H1 (cell line): ENCODE measurements around the gene BTD. TPM values are rescaled to one million over a fixed set of nuclear protein-coding genes. Genes with fewer than 3 reads are reported as not detected.

Experiments
- CBX8 ChIP-seq: fragments of 300-800, 300-1000 bp; sonication (generic); IDR thresholded peaks from 2 replicates; pipeline ENCODE4 v1.7.1; 2016; ENCODE audit warnings: low read depth, low read length, borderline replicate concordance
- CHD2 ChIP-seq: IDR thresholded peaks from 2 replicates; pipeline ENCODE4 v1.6.1; 2012; ENCODE audit warnings: low read length, improper control_type of control experiment
- GTF2F1 ChIP-seq: IDR thresholded peaks from 2 replicates; pipeline ENCODE4 v1.6.1; 2012; ENCODE audit warnings: low read depth, low read length, improper control_type of control experiment, borderline replicate concordance
- RBBP5 ChIP-seq: IDR thresholded peaks from 2 replicates; pipeline ENCODE4 v1.7.1; 2012; ENCODE audit warnings: low read depth, mild to moderate bottlenecking, inconsistent platforms, low read length, moderate library complexity, borderline replicate concordance
- SIX5 ChIP-seq: IDR thresholded peaks from 2 replicates; pipeline ENCODE4 v1.6.1; 2011; ENCODE audit warnings: mild to moderate bottlenecking, low read depth, low read length
- polyA plus RNA-seq, 7 experiments: library from polyadenylated mRNA; depleted of rRNA in 3 of 7; stranded (reverse) in 5 of 7; unstranded in 2 of 7; fragments of >200 nt in 5 of 7; fragments of 200-250 nt in 2 of 7; gene quantifications; 1 replicate in 5 of 7; 2 replicates in 1 of 7; 4 replicates in 1 of 7; pipeline versions ENCODE4 v1.2.1 to v1.2.3, GENCODE V29; 2011 to 2013; ENCODE audit warnings: missing spikeins in 2 of 7, mixed read lengths in 2 of 7
- total RNA-seq: library from RNA; stranded (reverse); fragmentation: NEBNext Ultra II Directional; extraction: Animal tissue kit (Norgen Biotek cat#: 25700); gene quantifications from 2 replicates; pipeline ENCODE4 v1.2.1, GENCODE V29; 2021
- TF ChIP-seq, protein P1 (sequence below): fragments of 300-600 bp; sonication (generic); IDR thresholded peaks from 2 replicates; pipeline ENCODE4 v1.7.1; 2012; ENCODE audit warnings: low read length, moderate library complexity, mild to moderate bottlenecking, inconsistent platforms; ENCODE audit not compliant: insufficient replicate concordance
- TF ChIP-seq, protein P2 (sequence below): IDR thresholded peaks from 2 replicates; pipeline ENCODE4 v1.6.1; 2011; ENCODE audit warnings: low read length, improper control_type of control experiment
- TF ChIP-seq, protein P3 (sequence below): IDR thresholded peaks from 2 replicates; pipeline ENCODE4 v1.6.1; 2012; ENCODE audit warnings: inconsistent platforms

BTD gene
- total and polyA plus RNA-seq, 2 of the 8 experiments (the other 6 are each of a cell fraction or from before 2014, with no cell fraction given), result 21.8 to 36.7 TPM

DNA sequence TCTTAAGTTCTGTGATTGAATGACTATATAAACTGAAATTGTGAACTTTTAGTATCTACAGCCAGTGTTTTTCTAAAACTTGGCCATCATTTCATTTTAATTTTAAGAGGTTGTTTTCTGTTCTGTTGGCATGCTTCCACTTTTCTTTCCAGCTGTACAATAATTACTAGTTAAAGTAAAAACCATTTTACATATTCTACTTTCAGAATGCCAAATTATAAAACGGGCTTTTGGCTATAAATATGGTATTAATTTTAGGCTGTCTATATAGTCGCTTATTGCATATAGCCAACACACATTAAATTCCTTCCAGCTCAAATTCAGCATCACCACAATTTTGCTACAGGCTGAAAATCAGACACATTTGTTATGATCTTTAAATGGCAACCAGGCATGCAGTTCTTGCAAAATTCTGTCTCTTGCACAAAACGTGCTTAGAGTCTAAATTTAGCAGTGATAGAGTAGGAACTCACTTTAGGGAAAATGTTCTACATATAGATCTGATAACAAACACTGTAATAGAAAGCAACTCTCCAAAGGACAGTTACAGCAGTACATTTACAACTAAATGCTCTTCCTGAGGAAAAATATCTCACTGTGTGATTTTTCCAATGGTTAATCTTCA lies 81.1 kb downstream of the BTD start (continued):
- TF ChIP-seq, protein P1, sequence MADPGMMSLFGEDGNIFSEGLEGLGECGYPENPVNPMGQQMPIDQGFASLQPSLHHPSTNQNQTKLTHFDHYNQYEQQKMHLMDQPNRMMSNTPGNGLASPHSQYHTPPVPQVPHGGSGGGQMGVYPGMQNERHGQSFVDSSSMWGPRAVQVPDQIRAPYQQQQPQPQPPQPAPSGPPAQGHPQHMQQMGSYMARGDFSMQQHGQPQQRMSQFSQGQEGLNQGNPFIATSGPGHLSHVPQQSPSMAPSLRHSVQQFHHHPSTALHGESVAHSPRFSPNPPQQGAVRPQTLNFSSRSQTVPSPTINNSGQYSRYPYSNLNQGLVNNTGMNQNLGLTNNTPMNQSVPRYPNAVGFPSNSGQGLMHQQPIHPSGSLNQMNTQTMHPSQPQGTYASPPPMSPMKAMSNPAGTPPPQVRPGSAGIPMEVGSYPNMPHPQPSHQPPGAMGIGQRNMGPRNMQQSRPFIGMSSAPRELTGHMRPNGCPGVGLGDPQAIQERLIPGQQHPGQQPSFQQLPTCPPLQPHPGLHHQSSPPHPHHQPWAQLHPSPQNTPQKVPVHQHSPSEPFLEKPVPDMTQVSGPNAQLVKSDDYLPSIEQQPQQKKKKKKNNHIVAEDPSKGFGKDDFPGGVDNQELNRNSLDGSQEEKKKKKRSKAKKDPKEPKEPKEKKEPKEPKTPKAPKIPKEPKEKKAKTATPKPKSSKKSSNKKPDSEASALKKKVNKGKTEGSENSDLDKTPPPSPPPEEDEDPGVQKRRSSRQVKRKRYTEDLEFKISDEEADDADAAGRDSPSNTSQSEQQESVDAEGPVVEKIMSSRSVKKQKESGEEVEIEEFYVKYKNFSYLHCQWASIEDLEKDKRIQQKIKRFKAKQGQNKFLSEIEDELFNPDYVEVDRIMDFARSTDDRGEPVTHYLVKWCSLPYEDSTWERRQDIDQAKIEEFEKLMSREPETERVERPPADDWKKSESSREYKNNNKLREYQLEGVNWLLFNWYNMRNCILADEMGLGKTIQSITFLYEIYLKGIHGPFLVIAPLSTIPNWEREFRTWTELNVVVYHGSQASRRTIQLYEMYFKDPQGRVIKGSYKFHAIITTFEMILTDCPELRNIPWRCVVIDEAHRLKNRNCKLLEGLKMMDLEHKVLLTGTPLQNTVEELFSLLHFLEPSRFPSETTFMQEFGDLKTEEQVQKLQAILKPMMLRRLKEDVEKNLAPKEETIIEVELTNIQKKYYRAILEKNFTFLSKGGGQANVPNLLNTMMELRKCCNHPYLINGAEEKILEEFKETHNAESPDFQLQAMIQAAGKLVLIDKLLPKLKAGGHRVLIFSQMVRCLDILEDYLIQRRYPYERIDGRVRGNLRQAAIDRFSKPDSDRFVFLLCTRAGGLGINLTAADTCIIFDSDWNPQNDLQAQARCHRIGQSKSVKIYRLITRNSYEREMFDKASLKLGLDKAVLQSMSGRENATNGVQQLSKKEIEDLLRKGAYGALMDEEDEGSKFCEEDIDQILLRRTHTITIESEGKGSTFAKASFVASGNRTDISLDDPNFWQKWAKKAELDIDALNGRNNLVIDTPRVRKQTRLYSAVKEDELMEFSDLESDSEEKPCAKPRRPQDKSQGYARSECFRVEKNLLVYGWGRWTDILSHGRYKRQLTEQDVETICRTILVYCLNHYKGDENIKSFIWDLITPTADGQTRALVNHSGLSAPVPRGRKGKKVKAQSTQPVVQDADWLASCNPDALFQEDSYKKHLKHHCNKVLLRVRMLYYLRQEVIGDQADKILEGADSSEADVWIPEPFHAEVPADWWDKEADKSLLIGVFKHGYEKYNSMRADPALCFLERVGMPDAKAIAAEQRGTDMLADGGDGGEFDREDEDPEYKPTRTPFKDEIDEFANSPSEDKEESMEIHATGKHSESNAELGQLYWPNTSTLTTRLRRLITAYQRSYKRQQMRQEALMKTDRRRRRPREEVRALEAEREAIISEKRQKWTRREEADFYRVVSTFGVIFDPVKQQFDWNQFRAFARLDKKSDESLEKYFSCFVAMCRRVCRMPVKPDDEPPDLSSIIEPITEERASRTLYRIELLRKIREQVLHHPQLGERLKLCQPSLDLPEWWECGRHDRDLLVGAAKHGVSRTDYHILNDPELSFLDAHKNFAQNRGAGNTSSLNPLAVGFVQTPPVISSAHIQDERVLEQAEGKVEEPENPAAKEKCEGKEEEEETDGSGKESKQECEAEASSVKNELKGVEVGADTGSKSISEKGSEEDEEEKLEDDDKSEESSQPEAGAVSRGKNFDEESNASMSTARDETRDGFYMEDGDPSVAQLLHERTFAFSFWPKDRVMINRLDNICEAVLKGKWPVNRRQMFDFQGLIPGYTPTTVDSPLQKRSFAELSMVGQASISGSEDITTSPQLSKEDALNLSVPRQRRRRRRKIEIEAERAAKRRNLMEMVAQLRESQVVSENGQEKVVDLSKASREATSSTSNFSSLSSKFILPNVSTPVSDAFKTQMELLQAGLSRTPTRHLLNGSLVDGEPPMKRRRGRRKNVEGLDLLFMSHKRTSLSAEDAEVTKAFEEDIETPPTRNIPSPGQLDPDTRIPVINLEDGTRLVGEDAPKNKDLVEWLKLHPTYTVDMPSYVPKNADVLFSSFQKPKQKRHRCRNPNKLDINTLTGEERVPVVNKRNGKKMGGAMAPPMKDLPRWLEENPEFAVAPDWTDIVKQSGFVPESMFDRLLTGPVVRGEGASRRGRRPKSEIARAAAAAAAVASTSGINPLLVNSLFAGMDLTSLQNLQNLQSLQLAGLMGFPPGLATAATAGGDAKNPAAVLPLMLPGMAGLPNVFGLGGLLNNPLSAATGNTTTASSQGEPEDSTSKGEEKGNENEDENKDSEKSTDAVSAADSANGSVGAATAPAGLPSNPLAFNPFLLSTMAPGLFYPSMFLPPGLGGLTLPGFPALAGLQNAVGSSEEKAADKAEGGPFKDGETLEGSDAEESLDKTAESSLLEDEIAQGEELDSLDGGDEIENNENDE, result no peak
- TF ChIP-seq CHD2, result no peak
- TF ChIP-seq CBX8, result no peak
- no peak for TF ChIP-seq GTF2F1
- no peak for TF ChIP-seq RBBP5
- TF ChIP-seq, protein P2, sequence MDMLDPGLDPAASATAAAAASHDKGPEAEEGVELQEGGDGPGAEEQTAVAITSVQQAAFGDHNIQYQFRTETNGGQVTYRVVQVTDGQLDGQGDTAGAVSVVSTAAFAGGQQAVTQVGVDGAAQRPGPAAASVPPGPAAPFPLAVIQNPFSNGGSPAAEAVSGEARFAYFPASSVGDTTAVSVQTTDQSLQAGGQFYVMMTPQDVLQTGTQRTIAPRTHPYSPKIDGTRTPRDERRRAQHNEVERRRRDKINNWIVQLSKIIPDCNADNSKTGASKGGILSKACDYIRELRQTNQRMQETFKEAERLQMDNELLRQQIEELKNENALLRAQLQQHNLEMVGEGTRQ, result no peak
- no peak for TF ChIP-seq SIX5
- TF ChIP-seq, protein P3, sequence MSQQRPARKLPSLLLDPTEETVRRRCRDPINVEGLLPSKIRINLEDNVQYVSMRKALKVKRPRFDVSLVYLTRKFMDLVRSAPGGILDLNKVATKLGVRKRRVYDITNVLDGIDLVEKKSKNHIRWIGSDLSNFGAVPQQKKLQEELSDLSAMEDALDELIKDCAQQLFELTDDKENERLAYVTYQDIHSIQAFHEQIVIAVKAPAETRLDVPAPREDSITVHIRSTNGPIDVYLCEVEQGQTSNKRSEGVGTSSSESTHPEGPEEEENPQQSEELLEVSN, result no peak
